LNCAP (cell line): ENCODE results near the gene CEP164.

Experiments
- TF ChIP-seq, protein P1 (sequence below): fragments of 450-650 bp; IDR thresholded peaks from 2 replicates; pipeline ENCODE4 v1.5.1; 2017; ENCODE audit warnings: mild to moderate bottlenecking

Gene CEP164

DNA sequence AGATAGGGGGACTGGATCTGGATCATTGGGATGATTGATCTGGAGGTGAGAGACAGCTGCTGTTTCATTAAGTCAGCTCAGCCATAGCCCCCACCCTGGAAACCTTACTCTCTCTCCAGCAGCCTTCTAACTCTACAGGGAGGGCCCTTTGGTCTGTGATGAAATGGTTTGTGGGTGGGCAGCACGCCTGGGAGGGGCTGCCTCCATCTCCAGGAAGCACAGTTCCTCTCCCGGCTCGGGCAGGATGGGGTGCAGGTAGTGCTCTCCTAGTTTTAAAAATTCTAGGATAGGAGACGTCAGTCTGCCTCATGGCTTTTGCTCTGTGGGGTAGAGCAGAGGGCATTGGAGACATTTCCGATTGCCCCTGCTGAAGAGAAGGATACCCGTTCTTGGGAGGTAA lies 89.7 kb downstream of the CEP164 start:
- TF ChIP-seq, protein P1, sequence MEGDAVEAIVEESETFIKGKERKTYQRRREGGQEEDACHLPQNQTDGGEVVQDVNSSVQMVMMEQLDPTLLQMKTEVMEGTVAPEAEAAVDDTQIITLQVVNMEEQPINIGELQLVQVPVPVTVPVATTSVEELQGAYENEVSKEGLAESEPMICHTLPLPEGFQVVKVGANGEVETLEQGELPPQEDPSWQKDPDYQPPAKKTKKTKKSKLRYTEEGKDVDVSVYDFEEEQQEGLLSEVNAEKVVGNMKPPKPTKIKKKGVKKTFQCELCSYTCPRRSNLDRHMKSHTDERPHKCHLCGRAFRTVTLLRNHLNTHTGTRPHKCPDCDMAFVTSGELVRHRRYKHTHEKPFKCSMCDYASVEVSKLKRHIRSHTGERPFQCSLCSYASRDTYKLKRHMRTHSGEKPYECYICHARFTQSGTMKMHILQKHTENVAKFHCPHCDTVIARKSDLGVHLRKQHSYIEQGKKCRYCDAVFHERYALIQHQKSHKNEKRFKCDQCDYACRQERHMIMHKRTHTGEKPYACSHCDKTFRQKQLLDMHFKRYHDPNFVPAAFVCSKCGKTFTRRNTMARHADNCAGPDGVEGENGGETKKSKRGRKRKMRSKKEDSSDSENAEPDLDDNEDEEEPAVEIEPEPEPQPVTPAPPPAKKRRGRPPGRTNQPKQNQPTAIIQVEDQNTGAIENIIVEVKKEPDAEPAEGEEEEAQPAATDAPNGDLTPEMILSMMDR = no peak

DNA sequence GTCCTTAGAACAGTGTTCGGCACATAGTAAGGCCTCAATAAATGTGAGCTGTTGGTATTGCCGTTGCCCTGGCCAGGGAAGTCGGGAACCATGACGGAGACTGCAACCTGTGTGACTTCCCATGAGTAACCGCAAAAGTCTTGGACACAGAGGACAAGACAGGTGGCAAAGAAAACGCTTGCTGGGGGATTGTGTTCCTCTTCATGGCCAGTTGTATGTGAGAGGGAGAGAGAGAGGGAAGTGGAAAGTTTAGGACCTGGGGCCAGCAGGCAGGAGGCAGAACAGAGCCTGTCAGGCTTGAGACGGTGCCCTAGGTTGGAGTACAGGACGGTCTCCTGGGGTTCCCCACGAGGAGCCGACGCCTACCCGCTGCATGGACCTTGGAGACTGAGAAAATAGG lies 90.2 kb downstream of the CEP164 start:
- TF ChIP-seq, protein P1 = no peak

DNA sequence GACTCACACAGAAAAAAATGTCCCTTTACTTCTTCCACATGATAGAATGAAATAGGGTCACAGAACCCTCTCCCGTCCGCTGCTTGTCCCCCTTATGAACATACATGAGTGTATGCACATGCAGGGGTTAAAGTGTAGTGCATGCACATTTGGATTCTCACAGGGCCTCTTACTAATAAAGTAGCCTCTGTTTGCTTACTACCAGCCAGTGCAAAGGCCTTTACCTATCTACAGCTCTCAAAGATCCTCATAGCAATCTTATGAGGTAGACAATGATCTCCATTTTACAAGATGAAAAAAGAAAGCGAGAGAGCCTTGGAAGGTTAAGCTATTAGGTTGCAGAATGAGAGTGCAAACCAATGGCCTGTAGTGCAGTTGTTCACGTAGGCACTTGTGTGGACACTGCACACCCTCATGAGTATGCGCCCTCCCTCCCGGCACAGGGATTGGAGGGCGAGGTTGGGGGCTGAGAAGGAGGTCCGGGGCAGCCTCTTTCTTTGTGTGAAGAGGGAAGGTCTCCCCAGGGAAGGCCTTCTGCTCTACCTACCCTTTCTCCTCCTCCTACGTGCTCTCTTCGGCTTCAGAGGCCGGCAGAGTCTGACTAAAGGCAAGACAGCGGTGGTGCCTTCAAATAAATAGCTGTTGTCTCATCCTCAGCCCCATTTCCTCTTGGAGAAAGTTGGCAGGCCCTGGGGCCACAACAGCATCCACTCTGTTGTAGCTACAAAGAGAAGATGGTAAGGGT lies 91.3 kb downstream of the CEP164 start:
- TF ChIP-seq, protein P1 = no peak

DNA sequence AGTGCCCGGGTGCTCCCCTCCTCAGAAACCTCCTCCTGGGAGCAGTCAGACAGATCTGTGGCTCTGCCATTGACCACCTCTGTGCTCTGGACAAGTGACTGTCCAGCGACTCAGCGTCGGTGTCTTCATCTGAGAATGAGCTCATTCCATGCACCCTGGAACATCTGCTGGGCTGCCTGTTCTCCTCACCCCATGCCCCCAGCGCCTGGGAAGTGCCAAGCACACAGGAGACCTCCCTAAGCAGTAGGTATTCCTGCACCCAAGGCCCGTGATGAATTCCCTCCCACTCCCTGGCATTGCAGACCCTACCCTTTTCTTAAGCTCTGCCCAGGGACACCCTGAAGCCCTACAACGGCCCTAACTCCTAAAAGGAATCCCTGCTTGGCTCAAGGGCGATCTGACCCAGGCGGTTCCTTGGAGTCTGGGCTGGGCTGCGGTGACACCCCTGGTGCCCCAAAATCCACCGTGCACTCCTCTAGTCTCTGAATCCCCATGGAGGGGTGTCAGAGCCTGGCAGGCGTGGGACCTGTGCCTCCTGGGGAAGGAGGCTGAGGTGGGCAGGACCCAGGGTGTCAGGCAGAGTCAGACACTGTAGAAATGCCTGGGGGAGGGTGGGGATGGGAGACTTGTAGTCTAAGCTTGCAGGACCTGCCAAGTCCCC lies 92.0 kb downstream of the CEP164 start:
- TF ChIP-seq, protein P1 = no peak

DNA sequence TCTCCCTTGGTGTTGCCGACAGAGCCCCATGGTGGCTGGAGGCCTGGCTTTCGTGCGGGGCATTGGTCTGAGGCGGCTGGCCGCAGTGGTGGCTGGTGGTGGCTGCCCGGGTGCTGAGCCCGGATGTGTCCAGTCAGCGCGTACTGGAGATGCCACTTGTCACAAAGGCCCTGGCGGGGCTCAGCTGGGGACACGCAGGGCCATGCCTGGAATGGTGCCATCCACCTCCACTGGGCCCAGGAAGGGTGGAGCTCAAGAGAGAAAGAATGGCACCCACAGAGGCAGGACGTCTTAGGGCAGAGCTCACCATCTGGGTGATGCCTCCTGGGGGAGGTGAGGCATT lies 92.5 kb downstream of the CEP164 start:
- TF ChIP-seq, protein P1 = no peak

DNA sequence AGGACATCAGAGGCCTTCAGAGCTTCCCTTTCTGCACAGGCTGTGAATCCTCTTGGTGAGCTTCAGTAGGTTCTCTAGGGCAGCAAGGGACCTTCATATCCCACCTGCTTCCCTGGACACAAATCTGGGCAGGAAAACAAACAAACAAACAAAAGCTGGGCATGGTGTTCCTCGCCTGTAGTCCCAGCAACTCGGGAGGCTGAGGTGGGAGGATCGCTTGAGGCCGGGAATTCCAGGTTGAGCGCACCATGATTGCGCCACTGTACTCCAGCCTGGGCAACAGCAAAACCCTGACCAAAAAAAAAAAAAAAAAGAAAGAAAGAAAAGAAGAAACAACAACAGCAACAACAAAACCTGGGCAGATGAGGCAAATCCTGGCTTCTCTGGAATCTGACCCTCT lies 92.9 kb downstream of the CEP164 start:
- TF ChIP-seq, protein P1 = no peak

DNA sequence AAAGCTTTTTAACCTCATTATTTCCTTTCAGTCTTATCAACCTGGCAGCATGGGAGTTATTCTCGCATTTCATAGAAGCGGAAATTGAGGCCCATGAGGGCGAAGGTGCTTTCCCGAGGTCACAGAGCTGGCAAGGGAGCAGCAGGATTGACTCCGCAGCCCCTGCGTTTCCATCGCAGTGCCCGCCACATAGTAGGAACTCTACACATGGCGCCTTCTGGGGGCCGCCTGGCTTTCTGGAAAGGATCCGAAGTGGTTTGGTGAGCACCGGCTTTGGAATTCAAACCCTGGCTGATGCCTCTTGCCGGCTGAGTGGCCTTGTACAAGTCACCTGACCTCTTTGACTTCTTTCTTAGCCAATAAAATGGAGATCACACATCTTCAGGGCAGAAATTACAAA lies 93.4 kb downstream of the CEP164 start:
- TF ChIP-seq, protein P1 = no peak
